Cardiac fibroblast (primary cell): ENCODE data around the gene SMYD3.
A peak's percentile ranks its signal among the peaks of the same experiment; 100 is the strongest.

ENCODE experiments used
- DNase-seq, 2 donors: peaks; one replicate each; pipeline versions ENCODE4 v3.0.0 to v3.0.0-alpha.2; 2010; ENCODE audit warnings: low read depth in 2 of 2
- H3K4me3 ChIP-seq, 2 donors: replicated peaks in 1 of 2; 1 replicate in 1 of 2; 2 replicates in 1 of 2; pipeline ENCODE4 v1.5.1; 2011; ENCODE audit warnings: low read depth in 2 of 2, low read length in 2 of 2, mild to moderate bottlenecking in 2 of 2, moderate library complexity in 1 of 2
- TF ChIP-seq, protein P1 (sequence below): IDR thresholded peaks from one replicate; pipeline ENCODE4 v1.5.1; 2011; ENCODE audit warnings: low read depth, mild to moderate bottlenecking, low read length, inconsistent platforms

The SMYD3 gene

DNA sequence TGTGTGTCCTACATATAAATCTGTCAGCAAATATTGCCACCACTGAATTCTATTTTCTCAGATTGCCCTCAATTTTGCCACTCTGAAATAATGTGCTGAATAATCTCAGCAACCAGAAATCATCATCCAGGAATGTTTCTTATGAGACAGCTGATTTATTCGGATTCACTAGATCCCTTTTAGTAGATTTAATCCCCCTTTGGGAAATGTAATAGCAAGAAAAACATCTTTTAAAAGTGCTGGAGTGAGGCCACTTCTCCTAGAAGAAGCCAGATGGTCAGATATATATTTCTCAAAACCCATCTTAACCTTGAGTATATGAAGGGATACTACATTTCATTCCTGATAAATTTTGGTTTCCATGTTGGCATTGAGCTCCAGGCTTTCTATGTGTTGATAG, 327.7 kb downstream of the SMYD3 start:
- no peak for DNase-seq
- no peak overlapping the region for H3K4me3 ChIP-seq
- TF ChIP-seq, protein P1, sequence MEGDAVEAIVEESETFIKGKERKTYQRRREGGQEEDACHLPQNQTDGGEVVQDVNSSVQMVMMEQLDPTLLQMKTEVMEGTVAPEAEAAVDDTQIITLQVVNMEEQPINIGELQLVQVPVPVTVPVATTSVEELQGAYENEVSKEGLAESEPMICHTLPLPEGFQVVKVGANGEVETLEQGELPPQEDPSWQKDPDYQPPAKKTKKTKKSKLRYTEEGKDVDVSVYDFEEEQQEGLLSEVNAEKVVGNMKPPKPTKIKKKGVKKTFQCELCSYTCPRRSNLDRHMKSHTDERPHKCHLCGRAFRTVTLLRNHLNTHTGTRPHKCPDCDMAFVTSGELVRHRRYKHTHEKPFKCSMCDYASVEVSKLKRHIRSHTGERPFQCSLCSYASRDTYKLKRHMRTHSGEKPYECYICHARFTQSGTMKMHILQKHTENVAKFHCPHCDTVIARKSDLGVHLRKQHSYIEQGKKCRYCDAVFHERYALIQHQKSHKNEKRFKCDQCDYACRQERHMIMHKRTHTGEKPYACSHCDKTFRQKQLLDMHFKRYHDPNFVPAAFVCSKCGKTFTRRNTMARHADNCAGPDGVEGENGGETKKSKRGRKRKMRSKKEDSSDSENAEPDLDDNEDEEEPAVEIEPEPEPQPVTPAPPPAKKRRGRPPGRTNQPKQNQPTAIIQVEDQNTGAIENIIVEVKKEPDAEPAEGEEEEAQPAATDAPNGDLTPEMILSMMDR: no peak

DNA sequence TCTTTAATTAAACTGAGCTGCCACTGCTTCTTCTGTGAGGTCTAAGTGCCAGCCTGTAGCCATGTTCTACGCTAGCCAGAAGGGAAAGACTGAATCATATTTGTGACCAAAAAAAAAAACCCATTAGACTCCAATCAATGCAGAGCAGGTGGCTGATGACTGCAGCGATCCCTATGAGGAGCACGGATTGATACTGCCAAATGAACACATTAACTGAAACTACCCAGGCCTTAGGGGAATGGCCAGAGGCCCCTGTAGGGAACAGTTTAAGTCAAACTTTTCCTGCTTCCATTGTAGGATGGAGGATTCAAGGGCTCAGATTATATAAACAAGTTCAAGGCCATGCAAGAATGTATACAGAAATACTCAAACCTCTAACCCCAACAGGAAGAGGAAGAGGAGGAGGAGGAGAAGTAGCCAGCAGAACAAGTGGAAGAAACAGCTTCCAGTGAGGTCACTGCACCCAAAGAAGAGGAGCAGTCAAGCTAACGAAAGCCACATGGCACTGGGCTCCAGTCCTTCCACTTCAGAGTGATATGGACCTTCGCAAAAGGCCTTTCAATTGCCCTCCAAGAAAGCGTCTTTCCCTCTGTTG, 328.3 kb downstream of the SMYD3 start:
- TF ChIP-seq, protein P1: no peak
- DNase-seq: no peak
- H3K4me3 ChIP-seq: no peak overlapping the region

DNA sequence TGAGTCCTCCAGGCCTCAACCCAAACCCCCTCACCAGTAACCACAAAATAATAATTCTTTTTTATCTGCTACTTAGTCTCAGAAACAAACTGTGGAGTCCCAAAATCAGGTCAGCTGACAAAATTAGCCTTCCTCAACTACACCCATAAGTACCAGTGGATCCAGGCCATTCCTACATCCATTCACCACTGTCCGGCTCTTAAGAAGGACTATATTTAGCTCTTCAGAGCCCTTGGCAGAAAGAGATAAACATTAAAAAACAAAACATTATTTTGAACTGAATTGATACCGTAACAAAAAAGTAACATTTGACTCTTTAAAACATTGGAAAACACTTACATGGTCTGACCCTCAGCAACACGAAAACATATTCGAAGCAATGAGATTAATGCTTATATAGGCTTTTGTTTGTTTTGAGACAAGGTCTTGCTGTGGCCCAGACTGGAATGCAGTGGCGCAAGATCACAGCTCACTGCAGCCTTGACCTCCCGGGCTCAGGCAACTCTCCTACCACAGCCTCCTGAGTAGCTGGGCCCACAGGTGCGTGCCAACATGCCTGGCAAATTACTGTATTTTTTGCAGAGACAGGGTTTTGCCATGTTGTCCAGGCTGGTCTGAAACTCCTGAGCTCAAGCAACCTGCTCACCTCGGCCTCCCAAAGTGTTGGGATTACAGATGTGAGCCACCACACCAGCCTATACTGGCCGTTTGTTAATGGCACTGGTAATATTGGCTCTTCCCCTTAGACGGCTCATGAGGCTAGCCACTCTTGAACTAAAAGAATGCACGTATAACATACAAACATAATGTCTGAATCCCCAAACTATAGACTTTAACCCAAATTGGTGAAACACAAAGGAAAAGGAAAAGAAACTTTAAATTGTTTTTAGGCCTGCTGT, 330.7 kb downstream of the SMYD3 start:
- H3K4me3 ChIP-seq: no peak overlapping the region
- DNase-seq: peak in 1 of 2 donors; percentile 29
- TF ChIP-seq, protein P1: no peak

DNA sequence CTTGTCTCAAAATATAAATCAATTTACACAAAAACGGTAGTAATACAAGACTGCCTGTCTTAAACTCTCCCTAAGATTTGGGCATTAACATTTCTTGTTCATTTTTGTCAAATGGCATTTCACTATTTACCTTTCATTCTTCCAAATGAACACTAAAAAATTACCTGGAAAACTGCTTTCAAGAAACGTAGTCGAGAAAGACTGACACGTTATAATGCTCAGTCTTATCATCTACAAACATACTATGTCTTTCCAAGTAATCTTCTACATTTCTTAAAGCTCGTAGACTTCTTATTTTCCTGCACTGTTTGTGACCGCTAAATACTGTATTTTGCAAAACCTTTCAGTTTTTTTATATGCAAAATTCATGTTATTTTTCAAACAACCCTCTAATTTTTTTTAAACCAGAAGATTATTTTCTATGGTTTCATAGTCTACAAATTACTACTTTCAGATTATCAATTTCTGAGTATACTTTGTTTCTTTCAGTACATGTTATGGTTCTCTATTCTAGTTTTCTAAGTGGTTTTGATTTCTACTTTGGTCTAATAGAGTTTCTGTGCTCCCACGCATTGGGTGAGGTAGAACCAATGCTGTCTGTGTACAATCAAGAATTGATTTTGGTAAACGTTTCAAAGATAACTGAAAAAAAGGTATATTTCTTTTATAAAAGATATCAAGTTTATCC, 336.4 kb downstream of the SMYD3 start:
- no peak overlapping the region for H3K4me3 ChIP-seq
- TF ChIP-seq, protein P1: no peak
- DNase-seq: no peak

DNA sequence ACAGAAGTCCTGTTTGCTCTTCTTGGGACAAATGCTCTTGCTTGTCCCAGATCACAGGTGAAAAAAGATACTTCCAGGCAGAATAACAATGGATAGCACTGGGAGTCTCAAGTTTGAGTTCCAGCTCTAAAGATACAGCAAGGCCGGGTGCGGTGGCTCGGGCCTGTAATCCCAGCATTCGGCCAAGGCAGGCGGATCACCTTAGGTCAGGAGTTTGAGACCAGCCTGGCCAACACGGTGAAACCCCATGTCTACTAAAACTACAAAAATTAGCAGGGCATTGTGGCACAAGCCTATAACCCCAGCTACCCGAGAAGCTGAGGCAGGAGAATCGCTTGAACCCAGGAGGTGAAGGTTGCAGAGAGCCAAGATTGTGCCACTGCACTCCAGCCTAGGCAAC, 337.6 kb downstream of the SMYD3 start:
- DNase-seq: no peak
- TF ChIP-seq, protein P1: no peak
- no peak overlapping the region for H3K4me3 ChIP-seq

DNA sequence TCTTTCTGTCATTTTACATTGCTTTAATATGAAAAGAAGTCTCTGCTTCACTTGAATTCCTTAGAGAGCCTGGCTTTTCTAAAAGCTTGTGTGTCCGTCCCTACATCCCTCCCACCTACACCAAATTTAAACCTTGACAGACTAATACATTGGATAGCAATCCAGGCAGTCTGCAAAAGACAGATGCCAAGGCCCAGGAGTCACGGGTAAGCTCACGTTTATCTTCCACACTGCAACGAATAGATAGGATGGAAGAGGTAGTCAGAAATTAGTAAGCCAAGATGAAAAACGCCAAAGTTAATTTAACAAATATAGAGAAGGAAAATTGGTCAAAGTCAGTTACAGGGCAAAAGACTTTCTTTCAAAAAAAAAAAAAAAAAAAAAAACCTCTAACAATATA, 338.1 kb downstream of the SMYD3 start:
- no peak for DNase-seq
- TF ChIP-seq, protein P1: no peak
- no peak overlapping the region for H3K4me3 ChIP-seq
